ENCODE data around the gene POLR2J. TPM values are rescaled to one million over a fixed set of nuclear protein-coding genes. Genes with fewer than 3 reads are reported as not detected.

The POLR2J gene
- 97.2 to 129 TPM (median 106 TPM) in 5 replicates for total RNA-seq (2022; extraction: Qiagen RNA extraction; ENCODE audit: low read depth)

GRCh38 chr7:102478314-102479208, at the start of gene POLR2J:
TSS of gene POLR2J (minus strand) at chr7:102478922. CDS start at chr7:102478860, 62 bp downstream.

GRCh38 chr7:102517550-102518147, 38.9 kb upstream of the POLR2J start, which contains the start of gene RASA4B:
TSS of gene RASA4B (minus strand) at chr7:102517777. CDS start at chr7:102517710, 67 bp downstream.

GRCh38 chr7:102464577-102465280, 14.0 kb downstream of the POLR2J start, which contains the start of the genes ALKBH4 and LRWD1:
TSS of gene ALKBH4 (minus strand) at chr7:102464863. CDS start at chr7:102464836, 27 bp downstream.
TSS of gene LRWD1 (plus strand) at chr7:102464984. CDS start at chr7:102465081, 97 bp downstream.

GRCh38 chr7:102433219-102434038, 45.3 kb downstream of the POLR2J start, which contains the start of gene ORAI2:
TSS of gene ORAI2 (plus strand) at chr7:102433575. CDS start at chr7:102438957, 5,382 bp downstream.

Other genes with a start within 250 kb of the POLR2J start
- 1.9 to 3.6 TPM (median 3.1 TPM) in 5 replicates for gene SH2B2, start 192.1 kb downstream of the POLR2J start, total RNA-seq (2022; extraction: Qiagen RNA extraction; ENCODE audit: low read depth)
- not detected in 5 replicates for gene SPDYE6, start 122.5 kb downstream of the POLR2J start, total RNA-seq (2022; extraction: Qiagen RNA extraction; ENCODE audit: low read depth)
- 22.2 to 25.8 TPM (median 24.3 TPM) in 5 replicates for gene PRKRIP1, start 82.6 kb downstream of the POLR2J start, total RNA-seq (2022; extraction: Qiagen RNA extraction; ENCODE audit: low read depth)
- gene ORAI2, start 45.3 kb downstream of the POLR2J start, total RNA-seq (2022; extraction: Qiagen RNA extraction; ENCODE audit: low read depth) = 32.8 to 42.5 TPM (median 36.7 TPM) in 5 replicates
- gene ALKBH4, start 14.1 kb downstream of the POLR2J start, total RNA-seq (2022; extraction: Qiagen RNA extraction; ENCODE audit: low read depth) = 11.1 to 12.7 TPM (median 12.3 TPM) in 5 replicates
- 21.3 to 35.3 TPM (median 30.8 TPM) in 5 replicates for gene LRWD1, start 13.9 kb downstream of the POLR2J start, total RNA-seq (2022; extraction: Qiagen RNA extraction; ENCODE audit: low read depth)
- gene RASA4B, start 38.9 kb upstream of the POLR2J start, total RNA-seq (2022; extraction: Qiagen RNA extraction; ENCODE audit: low read depth) = 1.4 to 1.9 TPM (median 1.7 TPM) in 5 replicates
- gene UPK3BL2, start 64.8 kb upstream of the POLR2J start, total RNA-seq (2022; extraction: Qiagen RNA extraction; ENCODE audit: low read depth) = 1.1 to 3.8 TPM (median 3.1 TPM) in 5 replicates
- gene SPDYE2, start 72.3 kb upstream of the POLR2J start, total RNA-seq (2022; extraction: Qiagen RNA extraction; ENCODE audit: low read depth) = 0.05 TPM in 1 of 5 replicates, not detected in the others
- gene POLR2J3, start 93.7 kb upstream of the POLR2J start, total RNA-seq (2022; extraction: Qiagen RNA extraction; ENCODE audit: low read depth) = 17.0 to 40.9 TPM (median 31.8 TPM) in 5 replicates
- gene RASA4, start 137.8 kb upstream of the POLR2J start, total RNA-seq (2022; extraction: Qiagen RNA extraction; ENCODE audit: low read depth) = 2.2 to 2.9 TPM (median 2.6 TPM) in 5 replicates
- gene UPK3BL1, start 163.9 kb upstream of the POLR2J start, total RNA-seq (2022; extraction: Qiagen RNA extraction; ENCODE audit: low read depth) = 10.2 to 17.4 TPM (median 14.0 TPM) in 5 replicates
- gene SPDYE2B, start 171.4 kb upstream of the POLR2J start, total RNA-seq (2022; extraction: Qiagen RNA extraction; ENCODE audit: low read depth) = 0.05 TPM in 1 of 5 replicates, not detected in the others
- gene POLR2J2, start 192.7 kb upstream of the POLR2J start, total RNA-seq (2022; extraction: Qiagen RNA extraction; ENCODE audit: low read depth) = 0.25 to 0.69 TPM (median 0.43 TPM) in 5 replicates